HG02981 (cell line): ENCODE results near the gene TPD52L1.
"Not testable (repeated sequence)": the region's sequence is repeated elsewhere in the genome, so short reads cannot be mapped to it uniquely, and the experiment has no call there.

Source experiments
- ATAC-seq: cut with Tn5 transposase; IDR thresholded peaks from one replicate; pipeline ENCODE4 v1.9.1; 2021; ENCODE audit warnings: mild to moderate bottlenecking, moderate library complexity; ENCODE audit not compliant: unreplicated experiment

Gene TPD52L1

GRCh38 chr6:125140808-125141207, 12.8 kb upstream of the TPD52L1 start:
- ATAC-seq = no peak

- ATAC-seq = no peak
Measured at GRCh38 chr6:125142618-125143017, 11.0 kb upstream of the TPD52L1 start.

- ATAC-seq = no peak
Measured at GRCh38 chr6:125144822-125145221, 8.8 kb upstream of the TPD52L1 start.

- ATAC-seq = no peak
Measured at GRCh38 chr6:125149256-125150144, 4.1 kb upstream of the TPD52L1 start.

GRCh38 chr6:125151700-125152099, 1.9 kb upstream of the TPD52L1 start:
- ATAC-seq = no peak

- no peak for ATAC-seq
Measured at GRCh38 chr6:125154118-125154760, 666 bp downstream of the TPD52L1 start.

GRCh38 chr6:125154761-125155135, 1.2 kb downstream of the TPD52L1 start:
- no peak for ATAC-seq

- ATAC-seq = no peak
Measured at GRCh38 chr6:125155344-125155743, 1.8 kb downstream of the TPD52L1 start.

GRCh38 chr6:125156496-125156895, 2.9 kb downstream of the TPD52L1 start:
- ATAC-seq = no peak

GRCh38 chr6:125157280-125157679, 3.7 kb downstream of the TPD52L1 start:
- ATAC-seq = no peak

GRCh38 chr6:125157725-125158124, 4.2 kb downstream of the TPD52L1 start:
- ATAC-seq = no peak

- ATAC-seq = not testable (repeated sequence)
Measured at GRCh38 chr6:125163339-125163738, 9.8 kb downstream of the TPD52L1 start.

- no peak for ATAC-seq
Measured at GRCh38 chr6:125163811-125164210, 10.2 kb downstream of the TPD52L1 start.

- ATAC-seq = no peak
Measured at GRCh38 chr6:125164696-125165095, 11.1 kb downstream of the TPD52L1 start.

GRCh38 chr6:125165256-125165655, 11.7 kb downstream of the TPD52L1 start:
- no peak for ATAC-seq

- no peak for ATAC-seq
Measured at GRCh38 chr6:125165776-125166175, 12.2 kb downstream of the TPD52L1 start.

- no peak for ATAC-seq
Measured at GRCh38 chr6:125166711-125167110, 13.1 kb downstream of the TPD52L1 start.

- ATAC-seq = no peak
Measured at GRCh38 chr6:125167579-125167978, 14.0 kb downstream of the TPD52L1 start.

- no peak for ATAC-seq
Measured at GRCh38 chr6:125169058-125169457, 15.5 kb downstream of the TPD52L1 start.

GRCh38 chr6:125169522-125169921, 15.9 kb downstream of the TPD52L1 start:
- ATAC-seq = no peak

- no peak for ATAC-seq
Measured at GRCh38 chr6:125170376-125170775, 16.8 kb downstream of the TPD52L1 start.

GRCh38 chr6:125173341-125174095, 19.9 kb downstream of the TPD52L1 start:
- ATAC-seq = no peak
